ENCODE data around the gene NTHL1. TPM values are rescaled to one million over a fixed set of nuclear protein-coding genes. Genes with fewer than 3 reads are reported as not detected.

NTHL1 gene
- total and polyA plus RNA-seq, 9 of the 15 experiments (the other 6 are each of a cell fraction or from before 2014, with no cell fraction given): 1.1 to 58.8 (median 17.6) TPM

DNA sequence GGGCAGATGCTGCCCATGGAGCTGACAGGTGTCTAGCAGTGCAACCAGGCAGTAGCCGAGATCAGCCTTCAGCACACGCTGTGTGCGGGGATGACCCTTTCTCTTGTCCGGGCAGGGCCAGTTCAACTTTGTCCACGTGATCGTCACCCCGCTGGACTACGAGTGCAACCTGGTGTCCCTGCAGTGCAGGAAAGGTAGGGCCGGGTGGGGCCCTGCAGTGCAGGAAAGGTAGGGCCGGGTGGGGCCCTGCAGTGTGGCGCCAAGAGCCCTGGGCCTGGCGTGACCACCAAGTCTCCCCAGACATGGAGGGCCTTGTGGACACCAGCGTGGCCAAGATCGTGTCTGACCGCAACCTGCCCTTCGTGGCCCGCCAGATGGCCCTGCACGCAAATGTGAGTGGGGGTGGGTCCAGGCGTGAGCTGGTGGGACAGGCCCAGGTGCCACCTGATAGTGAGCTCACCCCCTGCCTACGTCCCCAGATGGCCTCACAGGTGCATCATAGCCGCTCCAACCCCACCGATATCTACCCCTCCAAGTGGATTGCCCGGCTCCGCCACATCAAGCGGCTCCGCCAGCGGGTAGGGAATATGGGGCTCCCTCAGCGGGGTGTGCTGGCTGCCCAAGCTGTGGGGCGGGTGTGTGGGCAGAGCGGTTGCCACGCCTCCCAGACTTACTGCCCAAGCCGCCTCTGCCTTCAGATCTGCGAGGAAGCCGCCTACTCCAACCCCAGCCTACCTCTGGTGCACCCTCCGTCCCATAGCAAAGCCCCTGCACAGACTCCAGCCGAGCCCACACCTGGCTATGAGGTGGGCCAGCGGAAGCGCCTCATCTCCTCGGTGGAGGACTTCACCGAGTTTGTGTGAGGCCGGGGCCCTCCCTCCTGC, 40.4 kb upstream of the NTHL1 start (continued):
- TF ChIP-seq, protein P1, sequence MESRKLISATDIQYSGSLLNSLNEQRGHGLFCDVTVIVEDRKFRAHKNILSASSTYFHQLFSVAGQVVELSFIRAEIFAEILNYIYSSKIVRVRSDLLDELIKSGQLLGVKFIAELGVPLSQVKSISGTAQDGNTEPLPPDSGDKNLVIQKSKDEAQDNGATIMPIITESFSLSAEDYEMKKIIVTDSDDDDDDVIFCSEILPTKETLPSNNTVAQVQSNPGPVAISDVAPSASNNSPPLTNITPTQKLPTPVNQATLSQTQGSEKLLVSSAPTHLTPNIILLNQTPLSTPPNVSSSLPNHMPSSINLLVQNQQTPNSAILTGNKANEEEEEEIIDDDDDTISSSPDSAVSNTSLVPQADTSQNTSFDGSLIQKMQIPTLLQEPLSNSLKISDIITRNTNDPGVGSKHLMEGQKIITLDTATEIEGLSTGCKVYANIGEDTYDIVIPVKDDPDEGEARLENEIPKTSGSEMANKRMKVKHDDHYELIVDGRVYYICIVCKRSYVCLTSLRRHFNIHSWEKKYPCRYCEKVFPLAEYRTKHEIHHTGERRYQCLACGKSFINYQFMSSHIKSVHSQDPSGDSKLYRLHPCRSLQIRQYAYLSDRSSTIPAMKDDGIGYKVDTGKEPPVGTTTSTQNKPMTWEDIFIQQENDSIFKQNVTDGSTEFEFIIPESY (CRISPR knock-in tag; IDR thresholded peaks at IDR 0.05): peak; percentile 64; the same call in 1 of the 2 replicates
- TF ChIP-seq, protein P2, sequence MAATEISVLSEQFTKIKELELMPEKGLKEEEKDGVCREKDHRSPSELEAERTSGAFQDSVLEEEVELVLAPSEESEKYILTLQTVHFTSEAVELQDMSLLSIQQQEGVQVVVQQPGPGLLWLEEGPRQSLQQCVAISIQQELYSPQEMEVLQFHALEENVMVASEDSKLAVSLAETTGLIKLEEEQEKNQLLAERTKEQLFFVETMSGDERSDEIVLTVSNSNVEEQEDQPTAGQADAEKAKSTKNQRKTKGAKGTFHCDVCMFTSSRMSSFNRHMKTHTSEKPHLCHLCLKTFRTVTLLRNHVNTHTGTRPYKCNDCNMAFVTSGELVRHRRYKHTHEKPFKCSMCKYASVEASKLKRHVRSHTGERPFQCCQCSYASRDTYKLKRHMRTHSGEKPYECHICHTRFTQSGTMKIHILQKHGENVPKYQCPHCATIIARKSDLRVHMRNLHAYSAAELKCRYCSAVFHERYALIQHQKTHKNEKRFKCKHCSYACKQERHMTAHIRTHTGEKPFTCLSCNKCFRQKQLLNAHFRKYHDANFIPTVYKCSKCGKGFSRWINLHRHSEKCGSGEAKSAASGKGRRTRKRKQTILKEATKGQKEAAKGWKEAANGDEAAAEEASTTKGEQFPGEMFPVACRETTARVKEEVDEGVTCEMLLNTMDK (IDR thresholded peaks at IDR 0.05; ENCODE audit: borderline replicate concordance, insufficient read depth, low read depth, low read length, poor library complexity, severe bottlenecking): no peak
- TF ChIP-seq IRF2 (CRISPR knock-in tag; IDR thresholded peaks at IDR 0.05) (no peak), RBM22 (IDR thresholded peaks at IDR 0.05; ENCODE audit: low read depth, low read length, poor library complexity, severe bottlenecking) (peak; percentile 53), NFYB (IDR thresholded peaks at IDR 0.05; ENCODE audit: extremely low read depth, insufficient read length) (no peak), ZKSCAN3 (CRISPR knock-in tag; IDR thresholded peaks at IDR 0.05) (no peak), KLF13 (tag; IDR thresholded peaks at IDR 0.05; ENCODE audit: borderline replicate concordance, low read depth) (no peak), HMG20B (CRISPR knock-in tag; IDR thresholded peaks at IDR 0.05) (no peak), POLR2A (conservative IDR thresholded peaks at IDR 0.05) (0 out of 2 replicates have a peak, but pooled peaks have one; percentile 2), SLC30A9 (CRISPR knock-in tag; IDR thresholded peaks at IDR 0.05) (no peak), SMC3 (conservative IDR thresholded peaks at IDR 0.05; ENCODE audit: insufficient read depth, low read depth, low read length) (no peak), ZNF764 (CRISPR knock-in tag; IDR thresholded peaks at IDR 0.05; ENCODE audit: low read depth) (no peak)
- TF ChIP-seq, protein P3, sequence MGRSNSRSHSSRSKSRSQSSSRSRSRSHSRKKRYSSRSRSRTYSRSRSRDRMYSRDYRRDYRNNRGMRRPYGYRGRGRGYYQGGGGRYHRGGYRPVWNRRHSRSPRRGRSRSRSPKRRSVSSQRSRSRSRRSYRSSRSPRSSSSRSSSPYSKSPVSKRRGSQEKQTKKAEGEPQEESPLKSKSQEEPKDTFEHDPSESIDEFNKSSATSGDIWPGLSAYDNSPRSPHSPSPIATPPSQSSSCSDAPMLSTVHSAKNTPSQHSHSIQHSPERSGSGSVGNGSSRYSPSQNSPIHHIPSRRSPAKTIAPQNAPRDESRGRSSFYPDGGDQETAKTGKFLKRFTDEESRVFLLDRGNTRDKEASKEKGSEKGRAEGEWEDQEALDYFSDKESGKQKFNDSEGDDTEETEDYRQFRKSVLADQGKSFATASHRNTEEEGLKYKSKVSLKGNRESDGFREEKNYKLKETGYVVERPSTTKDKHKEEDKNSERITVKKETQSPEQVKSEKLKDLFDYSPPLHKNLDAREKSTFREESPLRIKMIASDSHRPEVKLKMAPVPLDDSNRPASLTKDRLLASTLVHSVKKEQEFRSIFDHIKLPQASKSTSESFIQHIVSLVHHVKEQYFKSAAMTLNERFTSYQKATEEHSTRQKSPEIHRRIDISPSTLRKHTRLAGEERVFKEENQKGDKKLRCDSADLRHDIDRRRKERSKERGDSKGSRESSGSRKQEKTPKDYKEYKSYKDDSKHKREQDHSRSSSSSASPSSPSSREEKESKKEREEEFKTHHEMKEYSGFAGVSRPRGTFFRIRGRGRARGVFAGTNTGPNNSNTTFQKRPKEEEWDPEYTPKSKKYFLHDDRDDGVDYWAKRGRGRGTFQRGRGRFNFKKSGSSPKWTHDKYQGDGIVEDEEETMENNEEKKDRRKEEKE (IDR thresholded peaks at IDR 0.05; ENCODE audit: borderline replicate concordance in 1 of 2, control insufficient read depth in 1 of 2, low read depth in 2 of 2, low read length in 1 of 2): no peak
- TF ChIP-seq, protein P4, sequence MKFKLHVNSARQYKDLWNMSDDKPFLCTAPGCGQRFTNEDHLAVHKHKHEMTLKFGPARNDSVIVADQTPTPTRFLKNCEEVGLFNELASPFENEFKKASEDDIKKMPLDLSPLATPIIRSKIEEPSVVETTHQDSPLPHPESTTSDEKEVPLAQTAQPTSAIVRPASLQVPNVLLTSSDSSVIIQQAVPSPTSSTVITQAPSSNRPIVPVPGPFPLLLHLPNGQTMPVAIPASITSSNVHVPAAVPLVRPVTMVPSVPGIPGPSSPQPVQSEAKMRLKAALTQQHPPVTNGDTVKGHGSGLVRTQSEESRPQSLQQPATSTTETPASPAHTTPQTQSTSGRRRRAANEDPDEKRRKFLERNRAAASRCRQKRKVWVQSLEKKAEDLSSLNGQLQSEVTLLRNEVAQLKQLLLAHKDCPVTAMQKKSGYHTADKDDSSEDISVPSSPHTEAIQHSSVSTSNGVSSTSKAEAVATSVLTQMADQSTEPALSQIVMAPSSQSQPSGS (CRISPR knock-in tag; IDR thresholded peaks at IDR 0.05): no peak
- TF ChIP-seq, protein P5, sequence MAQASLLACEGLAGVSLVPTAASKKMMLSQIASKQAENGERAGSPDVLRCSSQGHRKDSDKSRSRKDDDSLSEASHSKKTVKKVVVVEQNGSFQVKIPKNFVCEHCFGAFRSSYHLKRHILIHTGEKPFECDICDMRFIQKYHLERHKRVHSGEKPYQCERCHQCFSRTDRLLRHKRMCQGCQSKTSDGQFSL (CRISPR knock-in tag; IDR thresholded peaks at IDR 0.05): 0 out of 2 replicates have a peak, but pooled peaks have one; percentile 6
- TF ChIP-seq, protein P5 (tag; IDR thresholded peaks at IDR 0.05): no peak

All from K562 (cell line).